HFF-Myc (cell line): ENCODE results near the gene BRSK2.

ENCODE experiments used
- DNase-seq: peaks from one replicate; pipeline ENCODE4 v3.0.0-alpha.2; 2011; ENCODE audit warnings: low read depth; ENCODE audit errors: extremely low read depth
- H3K4me3 ChIP-seq: replicated peaks from 2 replicates; pipeline ENCODE4 v1.5.1; 2011; ENCODE audit warnings: low read depth, mild to moderate bottlenecking, control low read depth, low read length
- CTCF ChIP-seq: IDR thresholded peaks from 2 replicates; pipeline ENCODE4 v1.5.1; 2012; ENCODE audit warnings: mild to moderate bottlenecking, low read depth, low read length, control low read depth; ENCODE audit errors: missing control alignments

Gene BRSK2

DNA sequence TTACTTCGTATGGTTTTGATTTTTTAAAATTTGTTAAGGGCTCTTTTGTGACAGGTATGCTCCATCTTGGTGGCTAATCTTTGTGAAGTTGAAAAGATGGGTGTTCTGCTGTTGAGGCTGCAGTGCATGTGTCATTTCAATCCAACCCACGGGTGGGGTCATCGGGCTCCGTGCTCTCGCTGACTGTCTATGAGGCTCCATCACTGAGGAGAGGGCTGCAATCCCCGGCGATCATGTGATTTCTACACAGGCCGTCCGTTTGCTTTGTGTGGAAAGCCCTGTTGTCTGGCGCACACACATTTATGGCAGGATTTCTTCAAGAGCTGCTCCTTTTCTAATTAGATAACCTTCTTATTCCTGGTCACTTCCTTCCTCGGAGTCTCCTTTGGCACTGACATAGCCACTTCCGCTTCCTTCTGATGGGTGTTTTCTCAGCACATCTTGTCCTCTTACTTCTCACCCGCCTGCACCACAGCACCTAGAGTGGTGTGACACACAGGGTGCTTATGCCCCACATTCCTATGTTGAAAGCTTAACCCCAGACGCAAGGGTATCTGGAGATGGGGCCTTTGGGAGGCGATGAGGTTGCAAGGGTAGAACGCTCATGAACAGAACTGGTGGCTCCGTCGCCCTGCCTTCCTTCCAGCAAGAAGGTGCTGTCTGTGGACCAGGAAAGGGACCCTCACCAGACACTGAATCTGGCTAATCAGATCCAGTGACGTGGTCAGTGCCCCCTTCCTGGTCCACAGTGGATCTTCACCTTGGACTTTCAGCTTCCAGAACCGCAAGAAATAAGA, 87.4 kb downstream of the BRSK2 start:
- no peak for TF ChIP-seq CTCF
- DNase-seq, result no peak
- H3K4me3 ChIP-seq, result no peak overlapping the region

DNA sequence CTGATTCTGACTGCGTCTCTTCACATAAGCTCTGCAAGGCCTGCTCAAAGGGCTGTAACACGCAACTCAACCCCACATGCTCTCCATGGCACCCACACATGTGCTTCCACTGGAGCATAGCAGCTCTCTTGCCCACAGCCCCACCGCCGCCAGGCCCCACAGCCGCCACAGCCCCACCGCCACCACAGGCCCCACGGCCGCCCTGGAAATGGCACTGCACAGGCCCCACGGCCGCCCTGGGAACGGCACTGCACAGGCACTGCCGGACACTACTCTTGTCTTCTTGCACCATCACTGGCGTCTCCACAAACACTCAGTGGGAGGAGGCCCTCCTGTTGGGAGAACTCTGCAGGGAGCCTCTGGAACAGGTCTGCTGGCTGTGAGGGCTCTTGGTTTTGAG, 88.3 kb downstream of the BRSK2 start:
- no peak for DNase-seq
- no peak for TF ChIP-seq CTCF
- H3K4me3 ChIP-seq, result no peak overlapping the region

- no peak for DNase-seq
- no peak for TF ChIP-seq CTCF
- no peak overlapping the region for H3K4me3 ChIP-seq
These were observed 88.8 kb downstream of the BRSK2 start for GRCh38 chr11:1478544-1478943.

DNA sequence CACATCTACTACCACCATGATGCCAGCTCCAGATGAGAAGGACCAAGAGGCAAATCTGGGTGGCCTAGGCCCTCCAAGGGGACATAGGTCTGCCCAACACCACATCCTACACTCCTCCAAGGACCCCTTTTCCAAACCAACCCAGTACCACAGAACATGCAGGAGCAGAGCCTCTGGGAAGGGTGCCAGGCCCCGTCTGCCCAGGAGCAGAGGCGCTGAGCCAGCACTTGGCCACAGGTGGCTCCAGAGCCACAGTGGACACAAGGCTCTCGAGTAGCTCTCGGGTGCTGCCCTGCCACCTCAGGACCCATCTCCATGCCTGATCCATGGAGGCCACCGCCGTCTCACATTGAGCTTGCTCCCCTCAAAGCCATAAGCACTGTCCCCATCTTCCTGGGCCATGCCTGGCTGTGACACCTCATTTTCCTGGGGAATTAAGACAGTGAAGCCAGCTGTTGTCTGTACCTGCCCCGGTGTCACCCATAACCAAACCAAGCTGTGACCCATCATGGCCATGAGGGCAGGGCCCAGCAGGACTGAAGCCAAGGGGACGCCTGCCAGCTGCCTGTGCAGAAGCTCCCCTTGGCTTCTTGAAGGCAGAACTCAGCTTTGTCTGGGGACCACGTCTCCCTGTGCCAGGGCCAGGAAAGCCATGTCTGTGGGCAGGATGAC, 89.4 kb downstream of the BRSK2 start:
- DNase-seq, result no peak
- no peak overlapping the region for H3K4me3 ChIP-seq
- no peak for TF ChIP-seq CTCF

DNA sequence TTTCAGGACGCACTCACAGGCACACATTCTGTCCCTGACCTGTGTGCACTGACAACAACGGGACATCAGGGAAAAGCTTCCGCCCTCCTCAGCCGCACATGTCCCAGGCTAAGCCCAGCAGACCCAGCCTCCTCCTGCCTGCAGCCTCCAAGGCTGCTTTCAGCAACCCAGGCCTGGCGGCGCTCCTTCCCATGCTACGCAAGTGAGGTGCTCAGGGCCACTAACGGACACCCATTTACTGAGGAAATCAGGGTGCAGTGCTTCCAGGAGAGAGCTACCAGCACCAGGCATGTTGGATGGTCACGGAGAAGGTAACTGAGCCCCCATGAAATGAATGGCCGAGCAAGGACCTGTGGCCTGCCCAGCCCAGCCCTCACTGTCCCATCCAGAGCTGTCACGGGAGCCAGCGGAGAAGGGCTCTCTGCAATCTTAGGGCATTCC, 90.0 kb downstream of the BRSK2 start:
- DNase-seq, result no peak
- no peak overlapping the region for H3K4me3 ChIP-seq
- TF ChIP-seq CTCF, result no peak

- no peak for TF ChIP-seq CTCF
- DNase-seq, result no peak
- no peak overlapping the region for H3K4me3 ChIP-seq
These were observed 90.4 kb downstream of the BRSK2 start for GRCh38 chr11:1480191-1480554.
